Measurements from ENCODE around the gene PACSIN2. TPM values are rescaled to one million over a fixed set of nuclear protein-coding genes. Genes with fewer than 3 reads are reported as not detected.

PACSIN2 gene
- total and polyA plus RNA-seq, 5 donors from 2014 or later, result 27.5 to 60.8 (median 34.9) TPM

DNA sequence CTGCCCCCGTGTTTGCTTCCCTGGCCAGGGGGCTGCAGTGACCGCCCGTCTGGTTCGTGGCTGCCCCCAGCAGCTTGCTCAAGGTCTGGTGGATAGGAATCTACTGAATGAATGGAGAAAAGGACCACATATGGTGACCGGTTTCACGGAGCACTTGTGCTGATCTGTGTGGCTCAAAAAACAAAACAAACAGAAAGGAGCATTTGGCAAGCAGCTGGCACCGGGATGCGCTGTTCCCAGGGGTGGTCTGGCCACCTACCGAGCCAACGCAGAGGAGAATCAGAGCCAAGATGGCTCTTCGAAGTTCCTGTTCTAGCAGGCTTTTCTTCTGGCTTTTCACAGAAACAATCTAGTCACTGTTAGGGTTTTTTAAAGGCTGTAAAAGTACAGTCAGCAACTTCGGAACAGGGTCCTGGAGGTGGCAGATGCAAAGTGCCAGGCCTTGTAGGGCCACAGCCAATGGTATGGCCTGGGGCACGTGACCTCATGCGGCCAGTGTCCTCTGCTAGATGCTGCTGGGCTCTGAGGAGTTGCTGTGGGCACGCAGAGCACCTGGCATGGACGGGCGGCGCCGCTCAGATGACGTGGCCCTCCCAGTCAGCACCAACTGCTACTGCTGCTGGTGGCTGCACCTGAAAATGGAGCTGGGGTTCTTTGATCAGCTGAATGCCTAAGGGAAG, 27.3 kb upstream of the PACSIN2 start:
- no peak overlapping the region for H3K27ac Mint-ChIP-seq
- H3K4me1 Mint-ChIP-seq, result no peaks in the 10 kb centered on the region
- H3K9me3 Mint-ChIP-seq, result no peaks in the 10 kb centered on the region
- ATAC-seq (ENCODE audit: low read depth in 2 of 2) (no peak), DNase-seq (no peak)
- H3K27me3 ChIP-seq (ENCODE audit: control insufficient read depth, insufficient read depth, low read length), result no peaks in the 10 kb centered on the region
- no peak overlapping the region for H3K27ac ChIP-seq (ENCODE audit: insufficient read depth, low read length, poor library complexity, severe bottlenecking)
- peaks cover 7% of the 10 kb centered on the region for H3K36me3 Mint-ChIP-seq
- no peak overlapping the region for H3K4me3 Mint-ChIP-seq
- no peaks in the 10 kb centered on the region for H3K4me1 ChIP-seq (ENCODE audit: control insufficient read depth, insufficient read depth, low read length, poor library complexity, severe bottlenecking)
- H3K4me3 ChIP-seq (ENCODE audit: low read depth, low read length), result no peak overlapping the region
- no peaks in the 10 kb centered on the region for H3K27me3 Mint-ChIP-seq
- H3K9me3 ChIP-seq (ENCODE audit: control insufficient read depth in 2 of 2, low read length in 2 of 2), result no peaks in the 10 kb centered on the region
- no peaks in the 10 kb centered on the region for H3K36me3 ChIP-seq (ENCODE audit: control insufficient read depth, insufficient read depth, low read length)

GRCh38 chr22:43039800-43040199, 24.9 kb upstream of the PACSIN2 start:
- Mint-ChIP-seq H3K27ac (no peak overlapping the region), H3K9me3 (no peaks in the 10 kb centered on the region), H3K4me3 (no peak overlapping the region), H3K4me1 (no peaks in the 10 kb centered on the region), H3K36me3 (peaks cover 7% of the 10 kb centered on the region), H3K27me3 (no peaks in the 10 kb centered on the region)
- no peak for DNase-seq
- Histone ChIP-seq H3K27ac (ENCODE audit: insufficient read depth, low read length, poor library complexity, severe bottlenecking) (no peak overlapping the region), H3K27me3 (ENCODE audit: control insufficient read depth, insufficient read depth, low read length) (no peaks in the 10 kb centered on the region), H3K9me3 (ENCODE audit: control insufficient read depth in 2 of 2, low read length in 2 of 2) (no peaks in the 10 kb centered on the region), H3K4me1 (ENCODE audit: control insufficient read depth, insufficient read depth, low read length, poor library complexity, severe bottlenecking) (no peaks in the 10 kb centered on the region), H3K4me3 (ENCODE audit: low read depth, low read length) (no peak overlapping the region), H3K36me3 (ENCODE audit: control insufficient read depth, insufficient read depth, low read length) (no peaks in the 10 kb centered on the region)
- no peak for ATAC-seq (ENCODE audit: low read depth in 2 of 2)

DNA sequence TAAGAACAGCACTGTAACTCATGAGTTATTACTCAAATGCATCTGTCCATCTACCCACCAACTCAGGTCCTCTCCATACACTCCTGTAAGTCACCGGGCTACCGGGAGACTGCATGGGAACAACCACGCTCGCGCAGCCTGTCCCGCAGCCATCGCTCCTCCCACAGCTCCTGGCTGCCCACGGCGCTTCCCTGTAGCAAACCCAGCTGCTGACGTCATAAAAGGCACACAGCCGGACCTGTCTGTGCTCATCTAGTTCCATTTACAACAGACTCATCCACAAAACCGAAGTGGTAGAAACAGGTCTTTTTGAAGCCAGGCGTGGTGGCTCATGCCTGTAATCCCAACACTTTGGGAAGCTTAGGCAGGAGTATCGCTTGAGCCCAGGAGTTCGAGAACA, 23.4 kb upstream of the PACSIN2 start:
- H3K4me1 Mint-ChIP-seq, result peaks cover 0 to 6% (median 2%) of the 10 kb centered on the region in 4 donors
- ATAC-seq (ENCODE audit: low read depth in 2 of 2) (no peak), DNase-seq (no peak)
- Histone ChIP-seq H3K27ac (ENCODE audit: insufficient read depth, low read length, poor library complexity, severe bottlenecking) (no peak overlapping the region), H3K4me1 (ENCODE audit: control insufficient read depth, insufficient read depth, low read length, poor library complexity, severe bottlenecking) (no peaks in the 10 kb centered on the region), H3K27me3 (ENCODE audit: control insufficient read depth, insufficient read depth, low read length) (no peaks in the 10 kb centered on the region), H3K36me3 (ENCODE audit: control insufficient read depth, insufficient read depth, low read length) (no peaks in the 10 kb centered on the region), H3K9me3 (ENCODE audit: control insufficient read depth in 2 of 2, low read length in 2 of 2) (no peaks in the 10 kb centered on the region), H3K4me3 (ENCODE audit: low read depth, low read length) (no peak overlapping the region)
- H3K27me3 Mint-ChIP-seq, result no peaks in the 10 kb centered on the region
- H3K9me3 Mint-ChIP-seq, result peaks cover 0 to 1% (median 0%) of the 10 kb centered on the region in 7 donors
- peaks cover 2% of the 10 kb centered on the region for H3K36me3 Mint-ChIP-seq
- peak overlapping the region in 1 of 3 donors; percentile 38 for H3K27ac Mint-ChIP-seq
- H3K4me3 Mint-ChIP-seq, result no peak overlapping the region

DNA sequence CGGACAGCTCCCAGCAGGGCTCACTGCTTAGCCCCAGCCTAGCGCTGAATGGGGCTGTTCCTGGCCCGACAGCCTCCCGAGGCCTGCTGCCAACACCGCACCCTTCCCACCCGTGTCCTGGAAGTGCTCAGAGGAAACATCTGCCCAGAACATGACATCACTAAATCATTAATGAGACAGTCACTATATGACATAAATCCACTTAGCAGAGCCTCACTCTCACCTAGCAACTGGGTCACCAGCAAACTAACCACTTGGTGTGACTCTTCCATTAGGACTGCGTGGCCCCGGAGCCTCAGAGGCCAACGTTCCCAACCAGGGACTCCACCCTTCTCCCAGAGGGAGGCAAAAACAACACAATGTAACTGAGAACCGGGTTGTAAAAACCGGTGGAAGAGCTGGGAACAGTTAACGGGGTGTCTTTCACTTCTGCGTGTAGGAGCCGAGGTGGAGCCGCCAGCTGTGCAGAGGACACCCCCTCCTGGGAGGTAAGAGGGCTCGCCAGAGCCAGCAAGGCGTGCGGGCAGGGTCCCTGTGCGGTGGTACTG, 21.4 kb upstream of the PACSIN2 start:
- Histone ChIP-seq H3K36me3 (ENCODE audit: control insufficient read depth, insufficient read depth, low read length) (no peaks in the 10 kb centered on the region), H3K27me3 (ENCODE audit: control insufficient read depth, insufficient read depth, low read length) (no peaks in the 10 kb centered on the region)
- H3K4me1 Mint-ChIP-seq, result peaks cover 0 to 6% (median 2%) of the 10 kb centered on the region in 4 donors

GRCh38 chr22:43035250-43035649, 20.3 kb upstream of the PACSIN2 start:
- no peaks in the 10 kb centered on the region for H3K36me3 Mint-ChIP-seq
- no peak overlapping the region for H3K27ac ChIP-seq (ENCODE audit: insufficient read depth, low read length, poor library complexity, severe bottlenecking)
- no peaks in the 10 kb centered on the region for H3K27me3 Mint-ChIP-seq
- H3K27me3 ChIP-seq (ENCODE audit: control insufficient read depth, insufficient read depth, low read length), result no peaks in the 10 kb centered on the region
- no peak for ATAC-seq (ENCODE audit: low read depth in 2 of 2)
- no peak overlapping the region for H3K4me3 Mint-ChIP-seq
- DNase-seq, result no peak
- H3K9me3 ChIP-seq (ENCODE audit: control insufficient read depth in 2 of 2, low read length in 2 of 2), result no peaks in the 10 kb centered on the region
- no peaks in the 10 kb centered on the region for H3K36me3 ChIP-seq (ENCODE audit: control insufficient read depth, insufficient read depth, low read length)
- peaks cover 0 to 6% (median 3%) of the 10 kb centered on the region in 4 donors for H3K4me1 Mint-ChIP-seq
- H3K9me3 Mint-ChIP-seq, result peaks cover 0 to 1% (median 0%) of the 10 kb centered on the region in 7 donors
- no peak overlapping the region for H3K27ac Mint-ChIP-seq
- no peaks in the 10 kb centered on the region for H3K4me1 ChIP-seq (ENCODE audit: control insufficient read depth, insufficient read depth, low read length, poor library complexity, severe bottlenecking)
- no peak overlapping the region for H3K4me3 ChIP-seq (ENCODE audit: low read depth, low read length)

More for the DNA sequence above, 21.4 kb upstream of the PACSIN2 start:
- no peak overlapping the region for H3K27ac Mint-ChIP-seq
- no peaks in the 10 kb centered on the region for H3K36me3 Mint-ChIP-seq
- no peak for DNase-seq
- H3K4me3 Mint-ChIP-seq, result no peak overlapping the region
- H3K9me3 Mint-ChIP-seq, result peaks cover 0 to 1% (median 0%) of the 10 kb centered on the region in 7 donors
- Histone ChIP-seq H3K9me3 (ENCODE audit: control insufficient read depth in 2 of 2, low read length in 2 of 2) (no peaks in the 10 kb centered on the region), H3K4me3 (ENCODE audit: low read depth, low read length) (no peak overlapping the region), H3K27ac (ENCODE audit: insufficient read depth, low read length, poor library complexity, severe bottlenecking) (no peak overlapping the region), H3K4me1 (ENCODE audit: control insufficient read depth, insufficient read depth, low read length, poor library complexity, severe bottlenecking) (no peaks in the 10 kb centered on the region)
- H3K27me3 Mint-ChIP-seq, result no peaks in the 10 kb centered on the region
- ATAC-seq (ENCODE audit: low read depth in 2 of 2), result no peak

DNA sequence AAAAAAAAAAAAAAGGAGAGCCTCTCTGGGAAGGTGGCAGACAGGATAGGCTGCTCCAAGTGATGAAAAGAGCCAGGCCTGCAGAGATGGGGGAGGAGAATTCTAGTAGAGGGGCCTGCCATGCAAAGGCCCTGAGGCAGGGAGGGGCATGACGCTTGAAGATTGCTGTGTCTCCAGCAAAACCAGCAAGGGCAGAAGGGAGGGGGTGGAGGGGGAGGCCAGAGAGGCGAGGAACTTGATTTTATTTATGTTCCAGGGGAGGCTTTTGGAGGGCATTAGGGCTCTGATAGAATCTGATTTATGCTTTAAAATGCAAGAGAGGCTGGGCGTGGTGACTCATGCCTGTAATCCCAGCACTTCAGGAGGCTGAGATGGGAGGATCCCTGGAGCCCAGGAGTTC, 16.7 kb upstream of the PACSIN2 start:
- ATAC-seq (ENCODE audit: low read depth in 2 of 2) (no peak), DNase-seq (no peak)
- Histone ChIP-seq H3K4me3 (ENCODE audit: low read depth, low read length) (no peak overlapping the region), H3K4me1 (ENCODE audit: control insufficient read depth, insufficient read depth, low read length, poor library complexity, severe bottlenecking) (no peaks in the 10 kb centered on the region), H3K36me3 (ENCODE audit: control insufficient read depth, insufficient read depth, low read length) (no peaks in the 10 kb centered on the region), H3K27ac (ENCODE audit: insufficient read depth, low read length, poor library complexity, severe bottlenecking) (no peak overlapping the region), H3K27me3 (ENCODE audit: control insufficient read depth, insufficient read depth, low read length) (no peaks in the 10 kb centered on the region), H3K9me3 (ENCODE audit: control insufficient read depth in 2 of 2, low read length in 2 of 2) (no peaks in the 10 kb centered on the region)
- Mint-ChIP-seq H3K9me3 (peaks cover 0 to 1% (median 0%) of the 10 kb centered on the region in 7 donors), H3K4me3 (peak overlapping the region in 1 of 4 donors; percentile 27), H3K27me3 (no peaks in the 10 kb centered on the region), H3K4me1 (peaks cover 1 to 8% (median 3%) of the 10 kb centered on the region in 4 donors), H3K36me3 (no peaks in the 10 kb centered on the region), H3K27ac (no peak overlapping the region)

- H3K27ac Mint-ChIP-seq, result no peak overlapping the region
- no peaks in the 10 kb centered on the region for H3K9me3 ChIP-seq (ENCODE audit: control insufficient read depth in 2 of 2, low read length in 2 of 2)
Observed at GRCh38 chr22:43018615-43019014, 3.7 kb upstream of the PACSIN2 start.

More at GRCh38 chr22:43018615-43019014, 3.7 kb upstream of the PACSIN2 start:
- DNase-seq, result no peak
- H3K27ac ChIP-seq (ENCODE audit: insufficient read depth, low read length, poor library complexity, severe bottlenecking), result no peak overlapping the region
- peaks cover 0 to 32% (median 22%) of the 10 kb centered on the region in 4 donors for H3K4me1 Mint-ChIP-seq
- no peaks in the 10 kb centered on the region for H3K36me3 ChIP-seq (ENCODE audit: control insufficient read depth, insufficient read depth, low read length)
- no peak for ATAC-seq (ENCODE audit: low read depth in 2 of 2)
- H3K27me3 ChIP-seq (ENCODE audit: control insufficient read depth, insufficient read depth, low read length), result no peaks in the 10 kb centered on the region
- no peaks in the 10 kb centered on the region for H3K27me3 Mint-ChIP-seq
- H3K36me3 Mint-ChIP-seq, result peaks cover 6% of the 10 kb centered on the region
- H3K9me3 Mint-ChIP-seq, result no peaks in the 10 kb centered on the region
- H3K4me3 ChIP-seq (ENCODE audit: low read depth, low read length), result no peak overlapping the region
- H3K4me1 ChIP-seq (ENCODE audit: control insufficient read depth, insufficient read depth, low read length, poor library complexity, severe bottlenecking), result peaks cover 16% of the 10 kb centered on the region
- no peak overlapping the region for H3K4me3 Mint-ChIP-seq
